GM18861 (cell line): ENCODE data around the gene FXYD6.

Source experiments
- ATAC-seq: cut with Tn5 transposase; IDR thresholded peaks from one replicate; pipeline ENCODE4 v1.9.1; 2021; ENCODE audit not compliant: unreplicated experiment

The FXYD6 gene

GRCh38 chr11:117831661-117832415 is 44.6 kb downstream of the FXYD6 start:
- ATAC-seq = no peak

GRCh38 chr11:117830674-117831351 is 45.6 kb downstream of the FXYD6 start:
- no peak for ATAC-seq

GRCh38 chr11:117830072-117830471 is 46.4 kb downstream of the FXYD6 start:
- no peak for ATAC-seq

GRCh38 chr11:117829369-117829725 is 47.1 kb downstream of the FXYD6 start:
- ATAC-seq = no peak

- ATAC-seq = peak; percentile 72
Measured at GRCh38 chr11:117828611-117829368, 47.7 kb downstream of the FXYD6 start.

DNA sequence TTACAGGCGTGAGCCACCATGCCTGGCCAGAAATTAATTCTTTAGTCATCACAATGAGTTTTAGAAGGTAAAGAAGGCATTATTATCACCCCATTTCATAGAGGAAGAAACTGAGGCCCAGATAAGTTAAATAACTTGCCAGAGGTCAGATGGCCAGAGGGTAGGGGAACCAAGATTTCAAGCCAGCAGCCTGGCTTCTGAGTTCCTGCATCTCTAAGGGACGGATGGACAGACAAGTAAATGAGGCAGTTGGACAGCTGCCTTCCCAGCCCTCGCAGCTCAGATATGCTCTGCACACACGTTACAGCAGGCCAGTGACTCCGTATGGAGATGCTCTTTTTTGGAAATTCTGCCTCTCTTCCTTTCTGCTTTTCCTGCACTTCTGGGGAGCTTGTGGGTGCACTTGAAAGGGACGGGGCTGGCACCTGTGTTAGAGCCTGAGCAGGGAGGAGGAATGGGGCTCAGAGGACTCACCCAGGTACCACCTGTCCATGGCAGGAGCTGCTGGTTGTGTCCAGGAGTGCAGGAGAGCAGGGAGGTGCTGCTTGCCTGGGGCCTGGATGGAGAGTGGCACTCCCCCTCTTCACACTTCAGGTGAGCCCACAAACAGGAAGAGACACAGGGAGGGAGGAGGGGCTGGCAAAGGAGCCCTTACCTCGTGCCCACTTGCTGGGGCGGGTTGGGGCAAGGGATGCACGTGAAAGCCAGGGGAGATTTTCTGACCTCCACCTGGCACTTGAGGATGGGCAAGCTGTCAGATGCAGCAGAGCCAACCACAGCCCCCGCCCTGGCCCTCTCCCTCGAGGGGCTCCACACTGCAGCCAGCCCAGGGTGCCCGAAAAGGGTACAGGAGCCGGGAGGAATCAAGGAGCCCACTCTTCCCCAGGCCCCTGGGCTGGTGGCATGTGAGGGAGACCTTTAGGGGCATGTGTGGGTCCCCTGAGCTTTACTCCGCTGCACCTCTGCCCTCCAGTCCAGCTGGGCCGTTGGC is 48.6 kb downstream of the FXYD6 start:
- peak; percentile 1 for ATAC-seq

DNA sequence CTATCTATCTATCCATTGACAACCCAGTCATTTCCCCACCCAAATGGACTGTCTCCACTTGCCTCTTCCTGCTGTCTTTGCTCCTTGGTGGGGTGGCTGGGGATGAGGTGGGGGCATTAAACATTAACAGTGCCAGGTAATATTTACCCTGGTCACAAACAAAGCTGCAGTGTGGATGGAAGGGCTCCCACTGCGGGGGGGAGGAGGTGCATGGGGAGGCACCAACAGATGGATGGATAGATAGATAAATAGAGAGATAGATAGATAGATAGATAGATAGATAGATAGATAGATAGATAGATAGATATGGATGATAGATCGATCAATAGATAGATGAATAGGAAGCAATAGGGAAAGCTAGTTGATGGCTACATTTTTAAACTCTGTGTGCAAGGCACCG is 49.6 kb downstream of the FXYD6 start:
- ATAC-seq = no peak

- ATAC-seq = no peak
Measured at GRCh38 chr11:117826190-117826570, 50.3 kb downstream of the FXYD6 start.

- no peak for ATAC-seq
Measured at GRCh38 chr11:117825538-117826189, 50.8 kb downstream of the FXYD6 start.

DNA sequence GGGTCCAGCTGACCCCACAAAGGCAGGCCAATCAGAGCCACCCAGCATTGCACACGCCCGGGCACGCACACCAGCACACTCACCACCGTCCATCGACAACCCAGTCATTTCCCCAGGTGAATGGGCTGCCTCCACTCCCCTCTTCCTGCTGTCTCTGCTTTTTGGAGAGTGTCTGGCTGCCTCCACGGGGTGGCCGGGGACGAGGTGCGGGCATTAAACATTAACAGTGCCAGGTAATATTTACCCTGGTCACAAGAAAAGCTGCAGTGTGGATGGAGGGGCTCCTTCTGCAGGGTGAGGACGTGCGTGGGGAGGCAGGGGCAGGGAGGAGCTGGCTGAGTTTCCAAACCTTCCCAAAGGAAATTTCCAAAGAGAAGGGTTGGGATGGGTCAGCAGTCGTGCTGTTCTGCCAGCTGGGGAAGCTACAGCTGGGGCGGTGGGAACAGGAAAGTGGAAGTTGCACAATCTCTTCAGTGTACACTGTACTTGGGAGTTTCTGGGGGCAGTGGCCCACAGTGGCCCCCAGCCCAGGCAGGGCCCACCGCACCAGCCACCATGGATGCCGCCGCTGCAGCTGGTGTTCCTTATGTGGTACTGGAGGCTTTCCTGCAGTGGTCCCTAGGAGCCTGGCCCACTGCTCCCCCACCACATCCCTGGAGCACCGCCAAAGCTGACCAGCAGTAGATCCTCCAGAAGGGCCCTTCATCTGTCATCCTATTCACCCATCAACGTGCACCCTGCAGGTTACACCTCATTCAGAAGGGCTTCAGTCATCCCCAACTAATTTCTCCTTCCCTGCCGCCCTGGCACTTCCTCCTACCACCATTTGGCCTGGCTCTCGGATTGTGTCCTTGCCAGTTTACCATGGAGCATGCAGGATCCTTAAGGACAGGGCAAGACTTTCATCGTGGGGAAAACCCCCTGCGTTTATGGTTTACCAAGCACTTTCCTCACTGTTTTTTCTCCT is 51.6 kb downstream of the FXYD6 start, which contains the start of gene FXYD2:
Gene FXYD2, minus strand, starts transcription at position 174 of the 967 bp plus-strand sequence. Its CDS starts 66 bp downstream, at position 108.
- ATAC-seq = no peak

DNA sequence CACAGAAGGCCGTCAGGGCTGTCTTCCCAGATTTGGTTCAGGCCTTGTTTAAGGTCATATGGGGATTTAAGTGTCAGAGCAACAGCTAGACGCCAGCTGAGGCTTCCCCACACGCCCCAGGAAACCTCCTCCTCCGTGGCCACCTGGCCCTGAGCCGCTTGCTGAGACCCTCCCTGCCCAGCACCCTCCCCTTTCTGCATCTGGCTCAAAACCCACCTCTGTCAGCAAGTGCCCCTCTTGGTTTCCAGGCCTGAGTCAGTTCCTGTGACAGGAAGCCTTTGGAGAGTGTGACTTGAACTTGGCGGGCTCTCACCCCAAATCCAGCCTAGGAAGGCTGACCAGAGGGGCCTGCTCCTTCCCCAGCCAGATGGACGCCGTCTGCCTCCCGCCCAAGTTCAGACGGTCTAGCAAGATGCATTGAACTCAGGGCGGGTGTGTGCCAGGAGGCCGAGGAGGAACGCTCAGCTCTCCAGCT is 52.5 kb downstream of the FXYD6 start:
- ATAC-seq = no peak

- no peak for ATAC-seq
Measured at GRCh38 chr11:117823294-117823945, 53.0 kb downstream of the FXYD6 start.

DNA sequence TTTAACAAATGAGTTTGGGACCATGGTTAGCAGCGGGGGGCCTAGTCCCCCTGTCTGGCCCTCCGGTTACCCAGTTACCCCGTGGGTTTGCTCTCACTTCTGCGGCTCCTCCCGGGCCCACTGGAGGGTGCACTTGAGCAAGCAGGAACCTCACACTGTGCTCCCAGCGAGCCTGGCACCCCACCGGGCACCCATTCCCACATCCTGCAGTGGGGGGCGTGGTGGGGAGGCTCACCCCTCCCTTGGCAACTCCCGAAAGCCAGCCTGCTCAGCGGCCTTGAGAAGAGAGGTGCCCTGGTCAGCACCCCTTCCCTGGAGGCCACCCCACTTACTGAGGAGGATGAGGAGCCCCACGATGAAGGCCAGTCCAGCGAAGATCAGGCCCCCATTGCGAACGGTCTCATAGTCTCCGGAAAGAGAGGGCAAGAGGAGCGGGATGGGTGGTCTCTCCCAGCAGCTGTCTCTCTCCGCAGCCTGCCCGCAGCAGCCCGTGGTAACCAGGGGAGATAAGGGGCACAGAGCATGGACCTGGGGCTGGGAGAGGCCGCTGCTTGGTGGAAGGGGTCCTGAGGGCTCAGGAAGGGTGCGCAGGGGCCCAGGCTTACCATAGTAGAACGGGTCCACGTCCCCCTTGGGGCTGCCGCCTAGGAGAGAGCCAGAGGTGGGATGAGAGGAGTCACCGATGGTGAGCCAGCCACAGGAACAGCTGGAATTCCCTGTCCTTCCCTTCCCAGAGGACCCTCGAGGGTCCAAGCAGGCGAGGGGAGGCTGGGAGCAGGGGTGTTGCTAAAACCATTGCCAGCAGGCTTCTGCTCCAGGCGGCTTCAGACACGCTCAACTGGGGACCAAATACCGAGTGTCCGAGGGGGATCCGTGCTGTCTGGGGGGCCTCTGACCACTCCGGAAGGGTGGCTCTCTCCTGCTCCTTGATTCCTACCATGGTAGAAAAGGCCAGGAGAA is 54.1 kb downstream of the FXYD6 start:
- no peak for ATAC-seq

GRCh38 chr11:117821431-117821830 is 55.0 kb downstream of the FXYD6 start:
- no peak for ATAC-seq

DNA sequence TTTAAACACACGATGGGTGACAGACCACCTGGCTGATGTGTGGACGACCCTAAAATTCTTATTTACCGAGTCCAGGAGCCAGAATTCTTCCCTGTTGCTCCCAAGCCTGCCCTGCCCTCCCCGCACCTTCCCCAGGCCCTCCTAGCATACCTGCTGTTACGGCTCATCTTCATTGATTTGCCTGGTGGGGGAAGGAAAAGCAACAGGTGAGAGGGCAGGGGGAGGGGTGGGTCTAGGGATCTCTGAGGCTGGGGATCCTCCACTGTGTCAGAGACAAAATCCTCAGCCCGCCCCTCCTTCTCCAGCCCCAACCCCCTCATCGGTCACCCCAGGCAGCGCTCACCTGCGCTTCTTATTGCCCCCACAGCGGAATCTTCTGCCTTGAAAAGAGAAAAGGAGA is 55.9 kb downstream of the FXYD6 start:
- ATAC-seq = no peak

- ATAC-seq = no peak
Measured at GRCh38 chr11:117820071-117820470, 56.4 kb downstream of the FXYD6 start.
